Epidermal melanocyte (primary cell): ENCODE results near the gene SETX.
"Not testable (repeated sequence)": the region's sequence is repeated elsewhere in the genome, so short reads cannot be mapped to it uniquely, and the experiment has no call there.

Experiments used
- DNase-seq: peaks from one replicate; pipeline ENCODE4 v3.0.0; 2011; ENCODE audit warnings: low spot score; ENCODE audit not compliant: insufficient read length

SETX gene

DNA sequence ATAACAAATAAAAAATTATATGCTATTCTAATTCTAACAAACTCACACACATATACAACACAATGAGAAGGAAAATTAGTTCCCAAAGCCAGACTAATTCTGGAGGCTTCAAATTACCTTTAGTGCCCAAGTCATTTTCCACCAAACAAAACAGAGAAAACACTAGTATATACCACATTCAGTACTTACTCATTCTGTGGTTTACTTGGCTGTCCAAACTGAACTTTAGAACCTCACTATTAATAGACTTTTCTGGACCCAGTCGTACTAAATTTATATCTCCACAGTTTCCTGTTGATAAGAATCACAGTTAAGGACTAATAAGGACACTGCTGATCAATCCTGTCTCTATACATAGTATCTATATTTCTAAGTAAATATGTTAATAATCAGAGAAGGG, 66.4 kb downstream of the SETX start:
- no peak for DNase-seq

DNA sequence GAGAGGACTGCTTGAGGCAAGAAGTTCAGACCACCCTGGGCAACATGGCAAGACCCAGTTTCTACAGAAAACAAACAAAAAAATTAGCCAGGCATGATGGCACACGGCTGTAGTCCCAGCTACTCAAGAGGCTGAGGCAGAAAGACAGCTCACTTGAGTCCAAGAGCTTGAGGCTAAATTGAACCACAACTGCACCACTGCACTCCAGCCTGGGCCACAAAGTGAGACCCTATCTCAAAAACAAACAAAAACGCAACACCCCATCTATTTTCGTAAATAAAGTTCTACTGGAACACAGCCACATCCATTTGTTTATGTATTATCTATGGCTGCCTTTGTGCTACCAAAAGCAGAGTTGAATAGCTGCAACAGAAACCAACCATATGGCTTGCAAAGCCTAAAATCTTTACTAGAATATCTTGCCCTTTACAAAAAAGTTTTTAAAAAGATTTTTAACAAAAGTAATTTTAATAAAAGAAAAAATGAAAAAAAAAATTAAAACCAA, 67.5 kb downstream of the SETX start:
- DNase-seq = no peak

DNA sequence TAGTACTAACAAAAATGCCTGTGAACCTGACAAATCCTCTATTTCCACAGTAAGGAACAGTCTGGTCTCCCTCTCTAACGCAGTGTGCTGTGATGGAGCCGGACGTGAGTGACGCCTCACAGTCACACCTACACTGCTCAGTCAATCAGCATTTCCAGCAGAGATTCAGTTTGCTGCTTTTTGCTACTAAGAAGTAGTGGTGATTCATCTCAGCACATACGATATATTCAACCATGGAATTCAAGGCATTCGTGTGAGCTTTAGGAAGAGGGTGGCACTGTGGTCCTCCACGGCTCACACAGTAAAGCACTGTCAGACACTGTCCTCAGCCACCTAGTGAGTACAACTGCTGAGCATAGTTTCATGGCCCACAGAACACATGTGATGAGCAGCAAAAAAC, 70.9 kb downstream of the SETX start:
- no peak for DNase-seq

DNA sequence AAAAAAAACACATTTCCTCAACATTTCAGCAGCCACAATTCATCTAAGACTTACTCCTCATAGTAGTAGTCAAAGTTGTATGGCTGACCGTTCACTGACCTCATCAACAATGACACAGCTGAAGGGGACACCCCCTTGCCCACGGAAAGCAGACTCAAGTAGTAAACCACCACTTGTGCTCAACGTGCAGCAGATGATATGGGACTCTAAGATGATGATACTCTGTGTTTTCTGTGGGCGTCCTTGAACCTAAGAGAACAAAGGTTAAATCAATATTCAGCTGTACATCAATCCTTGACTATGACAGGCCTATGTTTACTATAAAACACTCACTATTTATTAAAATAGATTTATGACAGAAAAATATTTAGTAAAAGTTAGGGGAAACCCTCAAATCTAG, 71.6 kb downstream of the SETX start:
- no peak for DNase-seq

DNA sequence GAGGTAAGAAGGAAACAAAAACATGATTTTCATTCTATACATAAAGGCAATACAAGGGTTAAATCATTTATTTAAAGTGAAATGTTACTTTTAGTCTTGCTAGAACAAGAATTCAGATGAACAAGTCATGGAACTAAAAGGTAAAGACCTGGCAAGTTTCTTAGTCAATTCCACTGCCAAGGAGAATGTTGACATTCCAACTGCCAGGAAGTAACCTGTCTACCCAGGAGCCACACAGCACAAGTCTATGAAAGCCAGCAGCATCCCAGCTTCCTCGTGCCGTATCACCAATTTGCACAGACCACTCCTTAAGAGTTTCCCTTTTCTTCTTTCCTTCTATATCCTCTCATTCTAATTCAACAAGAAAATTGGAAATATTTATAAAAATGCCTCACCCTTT, 79.9 kb downstream of the SETX start:
- DNase-seq = no peak

DNA sequence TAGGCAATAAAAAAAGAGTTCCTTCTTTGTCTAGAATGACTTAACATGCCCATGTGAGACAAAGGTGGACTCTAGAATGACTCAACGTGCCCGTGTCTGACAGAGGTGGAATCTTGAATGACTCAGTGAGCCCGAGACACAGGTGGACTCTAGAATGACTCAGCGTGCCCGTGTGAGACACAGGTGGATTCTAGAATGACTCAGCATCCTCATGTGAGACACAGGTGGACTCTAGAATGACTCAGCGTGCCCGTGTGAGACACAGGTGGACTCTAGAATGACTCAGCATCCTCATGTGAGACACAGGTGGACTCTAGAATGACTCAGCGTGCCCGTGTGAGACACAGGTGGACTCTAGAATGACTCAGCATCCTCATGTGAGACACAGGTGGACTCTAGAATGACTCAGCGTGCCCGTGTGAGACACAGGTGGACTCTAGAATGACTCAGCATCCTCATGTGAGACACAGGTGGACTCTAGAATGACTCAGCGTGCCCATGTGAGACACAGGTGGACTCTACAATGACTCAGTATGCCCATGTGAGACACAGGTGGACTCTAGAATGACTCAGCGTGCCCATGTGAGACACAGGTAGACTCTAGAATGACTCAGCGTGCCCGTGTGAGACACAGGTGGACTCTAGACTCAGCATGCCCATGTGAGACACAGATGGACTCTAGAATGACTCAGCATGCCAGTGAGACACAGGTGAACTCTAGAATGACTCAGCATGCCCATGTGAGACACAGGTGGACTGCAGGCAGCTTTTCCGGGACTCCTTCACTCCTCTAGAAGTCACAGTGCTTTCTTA, 84.9 kb downstream of the SETX start:
- not testable (repeated sequence) for DNase-seq

DNA sequence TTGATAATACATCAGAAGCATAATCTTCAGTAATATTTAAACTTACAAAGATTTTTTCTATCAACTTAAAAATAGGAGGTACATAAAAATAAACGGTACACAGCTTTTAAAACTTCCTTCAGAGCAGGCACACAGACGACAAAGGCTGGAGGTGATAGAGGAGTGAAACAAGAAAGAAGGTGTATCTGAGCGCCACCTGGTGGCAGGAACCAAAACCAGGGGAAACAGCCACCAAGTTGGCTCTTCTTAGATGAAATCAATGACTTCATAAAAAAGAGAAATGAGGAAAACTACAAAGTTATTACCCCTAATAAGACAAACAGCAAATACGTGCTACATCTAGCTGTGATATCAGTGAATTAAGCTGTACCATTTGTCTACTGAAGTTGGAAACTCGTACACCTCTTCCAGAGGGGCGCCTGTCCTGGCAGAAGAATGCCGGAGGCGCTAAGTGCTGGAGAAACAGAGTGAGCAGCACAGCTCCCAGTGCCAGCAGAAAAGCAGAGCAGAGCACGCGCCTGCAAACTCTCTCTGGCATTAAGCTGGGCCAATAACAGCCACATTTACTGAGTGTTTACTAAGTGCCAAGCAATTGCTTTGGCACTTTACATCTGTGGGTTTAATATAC, 85.9 kb downstream of the SETX start:
- peak; percentile 67 for DNase-seq

DNA sequence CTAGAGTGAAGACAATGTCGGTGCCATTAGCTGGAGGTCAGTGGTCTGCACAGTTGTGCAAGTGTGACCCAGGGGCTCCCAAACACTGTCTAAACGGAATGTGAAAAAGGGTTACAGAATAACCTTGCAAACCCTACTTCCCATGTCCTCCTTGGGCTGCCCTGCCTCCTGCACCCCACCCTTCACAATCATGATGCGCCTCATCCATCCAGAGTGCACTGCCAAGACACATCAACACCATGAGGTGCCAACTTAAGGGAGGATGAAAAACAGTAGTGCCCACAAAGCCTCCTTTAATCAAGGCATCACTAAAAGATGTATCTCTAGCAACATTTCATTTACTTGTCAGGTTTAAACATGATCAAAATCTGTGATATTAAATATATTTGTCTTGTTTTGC, 87.1 kb downstream of the SETX start:
- no peak for DNase-seq

DNA sequence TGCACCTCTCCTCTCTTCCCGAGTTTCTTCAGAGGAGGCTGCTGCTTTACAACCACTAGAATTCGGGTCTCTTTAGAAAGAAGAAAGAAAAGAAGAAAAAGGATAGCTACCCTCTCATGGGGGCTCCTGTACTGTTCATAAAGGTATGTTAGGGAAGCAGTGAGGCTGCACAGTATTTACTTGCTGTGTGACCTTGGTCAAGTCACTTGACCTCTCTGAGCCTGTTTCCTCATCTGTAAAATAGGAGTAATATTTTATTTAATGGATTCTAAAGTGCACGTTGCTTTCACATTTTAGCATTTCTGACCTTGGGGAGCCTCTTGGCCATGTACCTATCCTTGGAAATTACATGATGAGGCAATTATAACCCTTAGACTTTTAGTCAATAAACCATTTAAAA, 88.8 kb downstream of the SETX start:
- DNase-seq = no peak

DNA sequence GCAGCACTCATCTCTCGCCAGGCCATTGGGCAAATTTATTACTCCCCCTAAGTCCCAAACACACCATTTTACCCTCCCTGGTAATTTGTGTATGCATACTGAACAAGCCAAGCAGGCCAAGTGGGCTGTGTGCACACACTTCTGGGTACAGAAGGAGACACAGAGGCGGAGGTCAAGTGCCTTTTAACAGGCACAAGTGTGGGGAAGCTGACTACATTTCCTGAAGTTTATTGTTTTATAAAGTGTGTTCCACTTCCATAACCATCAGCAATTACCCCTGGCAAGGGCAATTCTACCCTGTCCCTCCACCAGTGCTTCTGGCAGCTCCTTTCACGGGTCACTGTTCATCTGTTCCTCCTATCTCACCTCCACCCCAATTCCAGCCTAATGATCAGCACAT, 93.9 kb downstream of the SETX start:
- no peak for DNase-seq

DNA sequence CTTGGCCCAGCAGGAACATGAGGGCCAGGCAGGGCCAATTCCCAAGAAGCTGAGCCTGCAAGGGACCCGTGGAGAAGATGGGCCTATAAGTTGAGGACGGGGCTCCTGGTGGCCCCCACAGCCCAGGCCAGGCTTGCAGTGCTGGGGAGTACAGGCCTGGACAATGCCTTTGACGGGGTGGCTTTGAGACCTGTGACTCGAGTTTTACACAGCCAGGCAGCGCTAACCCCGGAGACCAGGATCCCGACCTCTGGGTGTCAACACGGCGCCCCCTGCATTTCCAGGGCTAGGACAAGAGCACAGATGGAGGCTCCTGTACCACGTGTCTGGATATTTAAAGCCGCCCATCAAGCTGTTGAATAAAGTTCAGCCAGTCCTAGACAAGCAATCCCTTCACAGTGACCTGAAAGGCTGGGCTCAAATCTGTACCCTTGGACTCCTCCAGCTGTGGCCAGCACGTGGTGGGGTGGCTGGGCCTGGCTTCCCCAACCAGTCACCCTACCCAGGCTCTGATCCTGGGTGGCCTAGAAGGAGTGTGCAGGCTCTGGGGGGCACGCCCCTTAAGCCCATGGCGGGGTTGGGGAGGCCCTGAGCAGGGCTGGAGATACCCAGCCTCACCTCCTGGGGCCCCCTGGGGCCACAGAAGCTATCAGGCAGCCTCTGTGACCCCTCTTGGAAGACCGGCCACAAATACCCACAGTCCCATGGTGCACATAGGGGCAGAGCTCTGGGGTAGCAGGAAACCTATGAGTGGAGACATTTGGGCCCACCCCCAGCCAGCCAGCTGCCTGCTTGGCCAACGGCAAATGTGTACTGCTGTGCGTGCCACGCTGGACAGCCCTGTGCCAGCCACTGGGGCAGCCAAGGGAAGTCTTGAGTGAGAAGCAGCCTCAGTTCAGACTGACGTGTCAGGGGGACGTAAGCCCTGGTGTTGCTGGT, 104.2 kb downstream of the SETX start:
- no peak for DNase-seq

DNA sequence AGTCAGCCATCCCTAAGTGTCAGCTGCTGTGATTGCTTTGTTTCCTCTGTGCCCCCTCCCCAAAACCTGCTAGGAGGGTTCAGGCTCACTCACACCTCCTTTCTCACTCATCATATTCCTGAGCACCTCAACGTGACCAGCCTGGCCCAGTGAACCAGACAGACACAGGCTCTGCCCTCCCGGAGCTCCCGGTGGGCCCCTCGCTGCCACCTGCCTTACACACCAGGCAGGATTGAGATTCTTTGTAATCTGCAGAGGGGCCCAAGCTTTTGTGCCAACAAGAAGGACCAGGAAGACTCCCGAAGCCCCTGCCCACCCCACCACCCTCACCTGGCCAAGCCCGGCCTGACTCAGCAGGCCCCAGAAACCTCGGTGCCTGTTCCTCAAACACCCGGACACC, 105.1 kb downstream of the SETX start:
- DNase-seq = no peak

DNA sequence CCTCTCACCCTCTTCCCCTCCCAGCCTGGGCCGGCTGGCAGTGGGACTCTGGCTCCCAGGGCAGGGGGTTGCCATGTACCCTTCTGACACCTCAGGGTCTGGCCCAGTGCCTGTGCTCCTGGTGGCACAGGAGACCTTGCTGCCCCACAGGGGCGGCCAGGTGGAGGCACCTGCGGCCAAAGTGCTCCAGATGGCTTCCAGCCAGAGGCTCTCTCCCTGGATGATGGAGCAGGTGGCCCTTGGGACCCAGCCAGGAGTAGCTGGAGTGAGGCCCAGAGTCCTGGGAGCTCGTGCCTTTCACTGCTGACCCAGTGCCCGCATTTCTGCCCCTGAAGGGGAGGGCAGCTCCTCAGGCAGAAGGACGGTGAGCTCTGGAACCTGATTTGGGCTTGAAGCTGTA, 105.7 kb downstream of the SETX start:
- no peak for DNase-seq

DNA sequence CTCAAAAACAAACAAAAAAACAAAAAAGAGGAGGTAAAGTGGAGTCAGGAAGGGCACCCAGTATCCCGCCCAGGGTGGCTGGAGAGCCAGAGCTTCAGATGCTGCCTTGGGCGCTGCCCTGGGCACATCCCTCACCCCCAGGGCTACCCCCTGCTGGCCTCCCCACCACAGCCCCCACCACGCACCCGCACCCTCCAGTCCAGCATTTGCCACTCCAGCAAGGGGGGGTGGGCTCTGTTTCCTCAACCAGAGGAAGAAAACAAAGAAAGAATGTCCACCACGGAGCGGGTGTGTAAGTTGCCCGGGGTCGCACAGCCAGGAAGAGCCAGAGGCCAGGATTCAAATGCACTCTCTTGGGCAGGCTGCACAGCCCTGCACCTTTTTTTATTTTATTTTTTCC, 106.8 kb downstream of the SETX start:
- no peak for DNase-seq

DNA sequence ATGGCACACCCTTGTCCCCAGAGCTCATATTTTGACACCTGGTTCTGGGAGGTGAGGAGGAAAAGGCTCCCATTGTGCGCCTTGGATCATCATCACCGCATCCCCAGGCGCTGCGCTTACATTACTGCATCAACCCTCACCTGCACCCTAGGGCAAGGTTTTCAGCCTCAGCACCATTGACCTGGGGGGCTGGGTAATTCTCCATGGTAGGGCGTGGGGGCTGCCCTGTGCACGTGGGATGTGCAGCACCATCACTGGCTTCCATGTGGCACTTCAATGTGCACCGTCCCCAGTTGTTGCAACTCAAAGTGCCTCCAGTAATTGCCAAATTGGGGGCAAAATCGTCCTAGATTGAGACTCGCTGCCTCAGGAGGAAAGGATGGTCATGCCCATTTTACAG, 109.3 kb downstream of the SETX start:
- no peak for DNase-seq

DNA sequence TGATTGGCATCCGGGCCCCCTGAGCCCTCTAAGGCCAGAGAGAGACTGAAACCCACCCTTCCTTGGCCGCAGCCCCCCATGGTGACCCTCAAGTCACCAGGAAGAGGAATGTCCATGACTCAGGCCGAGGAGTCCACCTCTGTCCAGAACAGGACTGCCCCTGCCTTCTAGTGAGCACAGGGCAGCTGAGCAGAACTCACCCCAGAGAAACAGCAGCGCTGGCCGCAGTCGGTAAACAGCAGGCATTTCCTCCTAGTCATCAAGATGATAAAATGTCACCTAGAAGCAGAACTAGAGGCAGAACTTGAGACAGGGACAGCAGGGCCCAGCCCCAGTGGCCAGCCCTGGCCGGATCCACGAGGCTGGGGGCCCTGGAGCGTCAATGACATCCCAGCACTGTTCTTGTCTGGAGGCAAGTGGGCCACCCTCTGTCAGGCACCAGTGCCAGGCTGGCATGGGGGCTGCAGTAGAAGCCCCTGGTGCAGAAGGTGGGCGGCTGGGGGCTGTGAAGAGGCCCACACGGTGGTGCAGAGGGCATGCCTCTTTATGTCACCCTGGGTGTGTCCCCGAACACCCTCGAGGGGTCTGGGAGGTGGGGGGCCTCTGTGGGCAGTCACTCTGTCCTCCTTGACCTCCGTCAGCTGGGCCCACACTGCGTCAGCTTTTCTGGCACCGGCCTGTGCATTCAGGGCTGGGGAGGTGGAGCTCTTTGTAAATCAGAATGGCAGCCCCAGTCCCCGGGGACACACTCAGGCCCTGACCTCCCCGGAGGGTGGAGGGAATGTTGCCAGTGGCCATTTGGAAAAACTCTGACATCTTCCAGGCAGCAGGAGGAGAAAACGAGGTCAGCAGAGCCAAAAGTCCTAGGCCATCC, 110.0 kb downstream of the SETX start:
- no peak for DNase-seq

DNA sequence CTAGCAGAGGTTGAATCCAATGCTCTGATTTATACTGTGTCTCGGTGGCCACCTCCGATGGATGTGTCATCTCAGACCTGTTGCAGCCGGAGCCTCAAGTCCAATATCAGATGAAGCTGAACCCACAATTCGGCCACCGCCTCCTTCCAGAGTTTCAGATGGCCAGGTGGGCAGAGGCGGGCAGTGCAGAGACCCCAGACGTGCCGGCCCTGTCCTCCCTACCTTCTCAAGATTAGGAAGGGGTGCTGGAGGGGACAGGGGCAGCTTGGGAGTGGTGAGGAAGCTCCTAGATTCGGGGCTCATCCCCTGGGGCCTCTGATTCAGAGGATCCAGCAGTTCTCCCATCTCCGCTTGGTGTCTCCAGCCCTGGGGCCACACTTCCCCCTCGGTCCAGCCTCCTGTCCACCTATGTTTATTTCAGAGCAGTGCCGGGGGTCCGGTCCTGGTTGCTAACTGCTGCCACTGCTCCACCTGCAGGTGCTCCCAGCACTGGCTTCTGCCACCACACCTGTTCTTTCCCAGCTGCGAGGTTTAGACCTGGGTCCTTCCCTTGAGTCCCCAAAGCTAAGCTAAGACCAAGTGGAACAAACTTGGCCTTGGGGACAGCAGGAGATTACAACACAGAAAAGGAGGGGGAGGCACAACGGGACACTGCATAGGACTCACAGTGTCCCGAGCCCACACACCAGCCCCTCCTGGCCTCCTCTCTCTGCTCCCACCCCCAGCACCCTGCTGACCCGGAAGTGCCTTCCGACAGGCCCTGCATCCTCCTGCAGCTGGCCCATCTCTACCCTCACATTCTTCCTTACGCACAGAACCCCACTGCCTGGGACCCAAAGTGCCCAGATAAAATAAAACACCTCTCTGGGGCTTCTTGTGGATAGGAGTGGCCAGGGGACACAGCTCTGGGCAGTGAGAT, 111.4 kb downstream of the SETX start:
- no peak for DNase-seq

DNA sequence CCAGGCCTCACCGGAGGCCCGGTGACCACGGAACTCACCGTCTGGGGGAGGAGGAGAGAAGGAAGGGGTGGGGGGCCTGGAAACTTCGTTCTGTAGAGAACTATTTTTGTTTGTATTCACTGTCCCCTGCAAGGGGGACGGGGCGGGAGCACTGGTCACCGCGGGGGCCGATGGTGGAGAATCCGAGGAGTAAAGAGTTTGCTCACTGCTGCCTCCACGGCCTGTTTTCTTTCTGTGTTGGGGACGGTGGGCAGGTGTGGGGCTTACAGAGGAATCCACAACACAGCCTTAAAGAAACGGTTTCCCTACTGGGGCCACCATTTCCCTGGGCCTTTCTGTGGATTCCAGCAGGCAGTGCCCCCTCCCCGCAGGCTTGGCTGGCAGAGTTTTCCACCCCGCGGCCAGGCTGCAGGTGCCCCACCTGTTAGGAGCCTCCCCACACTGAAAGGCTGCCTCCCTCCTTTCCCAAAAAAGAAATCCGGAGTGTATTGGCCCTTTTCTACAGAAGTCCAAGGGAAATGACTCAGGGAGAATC, 112.1 kb downstream of the SETX start:
- DNase-seq = no peak

DNA sequence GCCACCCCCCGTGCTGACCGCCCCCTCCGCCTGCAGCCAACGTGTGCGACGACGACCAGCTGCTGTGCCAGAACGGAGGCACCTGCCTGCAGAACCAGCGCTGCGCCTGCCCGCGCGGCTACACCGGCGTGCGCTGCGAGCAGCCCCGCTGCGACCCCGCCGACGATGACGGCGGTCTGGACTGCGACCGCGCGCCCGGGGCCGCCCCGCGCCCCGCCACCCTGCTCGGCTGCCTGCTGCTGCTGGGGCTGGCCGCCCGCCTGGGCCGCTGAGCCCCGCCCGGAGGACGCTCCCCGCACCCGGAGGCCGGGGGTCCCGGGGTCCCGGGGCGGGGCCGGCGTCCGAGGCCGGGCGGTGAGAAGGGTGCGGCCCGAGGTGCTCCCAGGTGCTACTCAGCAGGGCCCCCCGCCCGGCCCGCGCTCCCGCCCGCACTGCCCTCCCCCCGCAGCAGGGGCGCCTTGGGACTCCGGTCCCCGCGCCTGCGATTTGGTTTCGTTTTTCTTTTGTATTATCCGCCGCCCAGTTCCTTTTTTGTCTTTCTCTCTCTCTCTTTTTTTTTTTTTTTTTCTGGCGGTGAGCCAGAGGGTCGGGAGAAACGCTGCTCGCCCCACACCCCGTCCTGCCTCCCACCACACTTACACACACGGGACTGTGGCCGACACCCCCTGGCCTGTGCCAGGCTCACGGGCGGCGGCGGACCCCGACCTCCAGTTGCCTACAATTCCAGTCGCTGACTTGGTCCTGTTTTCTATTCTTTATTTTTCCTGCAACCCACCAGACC, 112.8 kb downstream of the SETX start:
- no peak for DNase-seq
